ENCODE data around the gene CKM. TPM values are rescaled to one million over a fixed set of nuclear protein-coding genes. Genes with fewer than 3 reads are reported as not detected.
A peak's percentile ranks its signal among the peaks of the same experiment; 100 is the strongest.

CKM gene
- total and polyA plus RNA-seq, 2 donors (not counting 3 experiments of a cell fraction or from before 2014, with no cell fraction given): not detected

GRCh38 chr19:45340899-45341453 is 18.3 kb upstream of the CKM start:
- Histone ChIP-seq H3K36me3 (ENCODE audit: control insufficient read depth in 2 of 2, extremely low read depth in 1 of 2, insufficient read depth in 2 of 2, low read length in 2 of 2) (no peaks in the 10 kb centered on the region), H3K4me2 (ENCODE audit: insufficient read depth, low read length) (peak overlapping the region; percentile 10), H3K79me2 (ENCODE audit: control insufficient read depth, insufficient read depth, low read length) (no peaks in the 10 kb centered on the region), H3K9me3 (replicated peaks; ENCODE audit: control insufficient read depth, insufficient read depth, low read length) (no peaks in the 10 kb centered on the region), H3K27ac (ENCODE audit: insufficient read depth, low read depth, low read length) (no peak overlapping the region), H2AFZ (ENCODE audit: low read depth, low read length) (no peak overlapping the region), H4K20me1 (replicated peaks; ENCODE audit: control insufficient read depth, extremely low read depth, insufficient read depth, low read length) (no peaks in the 10 kb centered on the region), H3K9me1 (replicated peaks; ENCODE audit: control insufficient read depth, extremely low read depth, insufficient read depth, low read length) (no peaks in the 10 kb centered on the region), H3K4me1 (ENCODE audit: control insufficient read depth, extremely low read depth, insufficient read depth, low read length) (peaks cover 3% of the 10 kb centered on the region), H3K4me3 (replicated peaks in 1 of 3; ENCODE audit: insufficient read depth in 1 of 3, low read depth in 1 of 3, low read length in 3 of 3) (no peak overlapping the region), H3K9ac (replicated peaks; ENCODE audit: extremely low read depth, insufficient read depth, low read length) (no peak overlapping the region), H3K27me3 (ENCODE audit: control insufficient read depth in 2 of 2, insufficient read depth in 2 of 2, low read length in 2 of 2) (peaks cover 5% of the 10 kb centered on the region in 2 experiments)
- CTCF ChIA-PET: no interaction called here
- TF ChIP-seq FOS (IDR thresholded peaks at IDR 0.05; ENCODE audit: borderline replicate concordance, insufficient read depth, low read length) (no peak), POLR2AphosphoS5 (IDR thresholded peaks at IDR 0.05; ENCODE audit: insufficient read depth, low read depth, low read length) (no peak), GATA2 (IDR thresholded peaks at IDR 0.05; ENCODE audit: insufficient read depth, insufficient read length, low read depth, low read length) (no peak), MYC (IDR thresholded peaks at IDR 0.05; ENCODE audit: low read depth, low read length) (no peak), CTCF (IDR thresholded peaks at IDR 0.05; ENCODE audit: extremely low read depth in 1 of 2, insufficient read depth in 1 of 2, low read depth in 1 of 2, low read length in 2 of 2) (no peak), EZH2 (IDR thresholded peaks at IDR 0.05; ENCODE audit: borderline replicate concordance, low read depth, low read length, severe bottlenecking) (no peak), MAX (IDR thresholded peaks at IDR 0.05; ENCODE audit: insufficient read depth, insufficient read length) (no peak), POLR2A (IDR thresholded peaks at IDR 0.05; ENCODE audit: low read depth, low read length) (no peak), JUN (IDR thresholded peaks at IDR 0.05; ENCODE audit: borderline replicate concordance, insufficient read depth, insufficient read length, low read depth) (no peak)
- dilution Hi-C loops (cut with MboI; ENCODE audit: extremely low pct_ligation_motif_present, low sequenced_read_pairs) (no loop called here), intact Hi-C loops (cut with micrococcal nuclease) (no loop called here)
- DNase-seq (ENCODE audit: low read depth, low spot score): no peak
- POLR2A ChIA-PET: no interaction called here
- BruUV-seq (replicated peaks): no TSS peak
- no peak for FAIRE-seq
